HEK293 (cell line): ENCODE results near the gene ARHGAP26.

Experiments
- CTCF ChIP-seq: fragments of 450-650 bp; formaldehyde crosslinking; IDR thresholded peaks from 2 replicates; pipeline ENCODE4 v1.5.1; 2016; ENCODE audit warnings: missing biosample characterization, missing genetic modification characterization
- IKZF3 ChIP-seq: fragments of 450-650 bp; IDR thresholded peaks from 2 replicates; pipeline ENCODE4 v1.5.0; 2018; ENCODE audit warnings: missing biosample characterization, mild to moderate bottlenecking, missing genetic modification characterization, moderate library complexity
- YY1 ChIP-seq: fragments of 450-650 bp; formaldehyde crosslinking; IDR thresholded peaks from 2 replicates; pipeline ENCODE4 v1.5.1; 2018; ENCODE audit warnings: missing biosample characterization, missing genetic modification characterization
- ZNF10 ChIP-seq: fragments of 450-650 bp; formaldehyde crosslinking; IDR thresholded peaks from 2 replicates; pipeline ENCODE4 v1.5.1; 2017; ENCODE audit warnings: missing biosample characterization, missing genetic modification characterization
- ZNF174 ChIP-seq: fragments of 450-650 bp; formaldehyde crosslinking; IDR thresholded peaks from 2 replicates; pipeline ENCODE4 v1.5.0; 2017; ENCODE audit warnings: missing biosample characterization, mild to moderate bottlenecking, missing genetic modification characterization
- ZNF311 ChIP-seq: fragments of 450-650 bp; formaldehyde crosslinking; IDR thresholded peaks from 2 replicates; pipeline ENCODE4 v1.5.1; 2017; ENCODE audit warnings: missing biosample characterization, missing genetic modification characterization, borderline replicate concordance
- ZNF510 ChIP-seq: fragments of 450-650 bp; formaldehyde crosslinking; IDR thresholded peaks from 2 replicates; pipeline ENCODE4 v1.5.1; 2018; ENCODE audit warnings: mild to moderate bottlenecking, missing genetic modification characterization, missing biosample characterization; ENCODE audit not compliant: insufficient replicate concordance
- ZNF555 ChIP-seq: fragments of 450-650 bp; formaldehyde crosslinking; conservative IDR thresholded peaks from 2 replicates; pipeline ENCODE4 v1.5.1; 2017; ENCODE audit warnings: missing biosample characterization, mild to moderate bottlenecking, missing genetic modification characterization, inconsistent platforms

GRCh38 chr5:143131972-143132371, 361.8 kb downstream of the ARHGAP26 start:
- TF ChIP-seq ZNF510 (tag by site-specific recombination): no peak
- TF ChIP-seq CTCF: no peak
- TF ChIP-seq IKZF3 (tag by site-specific recombination): no peak
- no peak for TF ChIP-seq ZNF311 (tag by site-specific recombination)
- no peak for TF ChIP-seq YY1
- TF ChIP-seq ZNF10 (tag by site-specific recombination): no peak
- no peak for TF ChIP-seq ZNF174
- no peak for TF ChIP-seq ZNF555 (tag by site-specific recombination)
